GM12872 (cell line): ENCODE data around the gene KLHL14.

Source experiments
- TF ChIP-seq, protein P1 (sequence below): IDR thresholded peaks from 3 replicates; pipeline ENCODE4 v1.5.1; 2011; ENCODE audit warnings: low read depth, mild to moderate bottlenecking, low read length, moderate library complexity; ENCODE audit not compliant: insufficient read depth

Gene KLHL14, protein sequence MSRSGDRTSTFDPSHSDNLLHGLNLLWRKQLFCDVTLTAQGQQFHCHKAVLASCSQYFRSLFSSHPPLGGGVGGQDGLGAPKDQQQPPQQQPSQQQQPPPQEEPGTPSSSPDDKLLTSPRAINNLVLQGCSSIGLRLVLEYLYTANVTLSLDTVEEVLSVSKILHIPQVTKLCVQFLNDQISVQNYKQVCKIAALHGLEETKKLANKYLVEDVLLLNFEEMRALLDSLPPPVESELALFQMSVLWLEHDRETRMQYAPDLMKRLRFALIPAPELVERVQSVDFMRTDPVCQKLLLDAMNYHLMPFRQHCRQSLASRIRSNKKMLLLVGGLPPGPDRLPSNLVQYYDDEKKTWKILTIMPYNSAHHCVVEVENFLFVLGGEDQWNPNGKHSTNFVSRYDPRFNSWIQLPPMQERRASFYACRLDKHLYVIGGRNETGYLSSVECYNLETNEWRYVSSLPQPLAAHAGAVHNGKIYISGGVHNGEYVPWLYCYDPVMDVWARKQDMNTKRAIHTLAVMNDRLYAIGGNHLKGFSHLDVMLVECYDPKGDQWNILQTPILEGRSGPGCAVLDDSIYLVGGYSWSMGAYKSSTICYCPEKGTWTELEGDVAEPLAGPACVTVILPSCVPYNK

DNA sequence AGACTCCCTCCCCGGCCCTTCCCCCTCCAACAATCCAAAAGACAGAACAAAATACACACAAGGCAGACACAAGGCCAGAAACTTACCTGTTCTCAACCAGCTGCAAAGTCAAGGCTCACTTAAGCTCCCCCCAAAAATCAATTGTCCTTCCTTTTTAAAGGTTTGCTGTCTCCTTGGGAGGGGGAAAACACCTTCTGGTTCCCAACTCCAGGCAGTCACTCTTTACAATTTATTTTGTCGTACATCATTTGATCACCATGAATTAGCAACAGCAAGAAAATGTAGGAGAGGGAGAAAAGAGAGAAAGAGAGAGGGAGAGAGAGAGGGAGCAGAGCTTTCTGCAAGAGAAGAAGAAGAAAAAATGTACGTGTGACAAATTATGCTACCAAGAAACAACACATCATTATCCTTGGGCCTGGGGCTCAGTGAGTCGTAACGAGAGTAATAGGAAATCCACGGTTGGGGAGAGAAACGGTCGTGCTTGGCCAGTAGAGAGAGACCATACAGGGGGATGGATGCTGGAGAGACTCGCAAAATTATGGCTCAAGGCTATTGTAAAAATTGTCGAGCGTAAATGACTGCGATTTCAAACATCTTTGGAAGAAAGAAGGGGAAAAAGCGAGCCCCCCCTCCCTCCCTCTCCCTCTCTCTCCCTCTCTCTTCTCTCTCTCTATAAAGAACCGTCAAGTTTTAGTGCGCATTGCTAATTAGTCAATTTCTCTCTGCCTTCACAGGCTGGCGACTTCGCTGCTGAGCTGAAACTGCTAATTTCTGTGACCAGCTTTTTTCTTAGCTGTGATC is at the start of gene KLHL14:
Gene KLHL14, minus strand, starts transcription at position 443 of the 801 bp plus-strand sequence. CDS start 2,432 bp downstream, outside the sequence.
- TF ChIP-seq, protein P1, sequence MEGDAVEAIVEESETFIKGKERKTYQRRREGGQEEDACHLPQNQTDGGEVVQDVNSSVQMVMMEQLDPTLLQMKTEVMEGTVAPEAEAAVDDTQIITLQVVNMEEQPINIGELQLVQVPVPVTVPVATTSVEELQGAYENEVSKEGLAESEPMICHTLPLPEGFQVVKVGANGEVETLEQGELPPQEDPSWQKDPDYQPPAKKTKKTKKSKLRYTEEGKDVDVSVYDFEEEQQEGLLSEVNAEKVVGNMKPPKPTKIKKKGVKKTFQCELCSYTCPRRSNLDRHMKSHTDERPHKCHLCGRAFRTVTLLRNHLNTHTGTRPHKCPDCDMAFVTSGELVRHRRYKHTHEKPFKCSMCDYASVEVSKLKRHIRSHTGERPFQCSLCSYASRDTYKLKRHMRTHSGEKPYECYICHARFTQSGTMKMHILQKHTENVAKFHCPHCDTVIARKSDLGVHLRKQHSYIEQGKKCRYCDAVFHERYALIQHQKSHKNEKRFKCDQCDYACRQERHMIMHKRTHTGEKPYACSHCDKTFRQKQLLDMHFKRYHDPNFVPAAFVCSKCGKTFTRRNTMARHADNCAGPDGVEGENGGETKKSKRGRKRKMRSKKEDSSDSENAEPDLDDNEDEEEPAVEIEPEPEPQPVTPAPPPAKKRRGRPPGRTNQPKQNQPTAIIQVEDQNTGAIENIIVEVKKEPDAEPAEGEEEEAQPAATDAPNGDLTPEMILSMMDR, result no peak

DNA sequence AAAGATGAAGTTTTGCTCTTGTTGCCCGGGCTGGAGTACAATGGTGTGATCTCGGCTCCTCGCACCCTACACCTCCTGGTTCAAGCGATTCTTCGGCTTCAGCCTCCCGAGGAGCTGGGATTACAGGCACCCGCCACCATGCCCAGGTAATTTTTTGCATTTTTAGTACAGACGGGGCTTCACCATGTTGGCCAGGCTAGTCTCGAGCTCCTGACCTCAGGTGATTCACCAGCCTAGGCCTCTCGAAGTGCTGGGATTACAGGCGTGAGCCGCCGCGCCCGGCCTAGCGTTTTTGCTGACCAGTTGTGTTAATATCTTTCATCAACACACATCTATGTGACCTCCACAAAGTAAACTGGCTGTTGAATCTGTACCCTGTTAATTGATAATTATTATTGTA is 49.4 kb upstream of the KLHL14 start:
- TF ChIP-seq, protein P1, result no peak

DNA sequence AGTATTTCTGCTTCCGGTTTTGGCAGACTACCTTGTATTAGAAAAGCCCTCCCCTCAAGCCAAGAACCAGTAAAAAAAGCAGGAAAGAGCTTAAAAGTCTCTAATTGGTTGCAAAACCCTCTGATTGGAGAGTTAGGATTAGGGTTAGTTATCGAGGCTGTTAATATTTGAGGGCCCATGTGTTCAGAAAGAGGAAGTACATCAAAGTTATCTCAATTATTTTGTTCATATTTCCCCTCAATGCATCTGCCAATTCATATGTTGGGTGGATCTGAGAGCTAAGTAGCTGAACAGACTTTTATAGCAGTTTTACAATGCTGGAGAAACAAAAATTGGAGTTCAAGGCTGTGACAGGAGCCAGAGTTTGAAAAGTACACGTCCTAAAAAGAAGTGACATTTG is 43.1 kb upstream of the KLHL14 start:
- TF ChIP-seq, protein P1, result no peak

DNA sequence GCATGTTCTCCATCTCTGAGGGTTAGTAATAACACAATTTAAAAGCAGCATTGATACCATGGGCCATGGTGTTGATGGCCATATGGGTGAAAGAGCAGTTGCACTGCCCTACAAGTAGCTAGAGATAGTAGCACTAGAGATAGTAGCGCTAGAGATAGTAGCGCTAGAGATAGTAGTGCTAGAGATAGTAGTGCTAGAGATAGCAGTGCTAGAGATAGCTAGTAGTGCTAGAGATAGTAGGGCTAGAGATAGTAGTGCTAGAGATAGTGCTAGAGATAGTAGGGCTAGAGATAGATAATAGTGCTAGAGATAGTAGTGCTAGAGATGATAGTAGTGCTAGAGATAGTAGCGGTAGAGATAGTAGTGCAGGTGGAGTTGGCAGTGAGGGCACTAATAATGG is 39.5 kb upstream of the KLHL14 start:
- TF ChIP-seq, protein P1, result no peak

DNA sequence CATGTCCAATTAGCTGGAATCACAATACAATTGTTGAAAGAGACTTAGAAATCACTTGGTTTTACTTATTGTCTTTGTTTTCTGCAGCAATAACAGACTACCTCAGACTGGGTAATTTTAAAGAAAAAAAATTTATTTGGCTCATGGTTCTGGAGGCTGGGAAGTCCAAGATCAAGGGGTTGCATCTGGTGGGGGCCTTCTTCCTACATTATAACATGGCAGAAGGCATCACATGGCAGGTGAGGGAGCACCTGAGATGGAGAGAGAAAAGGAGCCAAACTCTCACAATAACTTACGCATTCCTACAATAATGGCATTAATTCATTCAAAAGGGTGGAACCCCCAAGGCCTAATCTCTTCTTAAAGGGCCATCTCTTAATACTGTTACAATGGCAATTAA is 37.5 kb upstream of the KLHL14 start:
- TF ChIP-seq, protein P1, result no peak

DNA sequence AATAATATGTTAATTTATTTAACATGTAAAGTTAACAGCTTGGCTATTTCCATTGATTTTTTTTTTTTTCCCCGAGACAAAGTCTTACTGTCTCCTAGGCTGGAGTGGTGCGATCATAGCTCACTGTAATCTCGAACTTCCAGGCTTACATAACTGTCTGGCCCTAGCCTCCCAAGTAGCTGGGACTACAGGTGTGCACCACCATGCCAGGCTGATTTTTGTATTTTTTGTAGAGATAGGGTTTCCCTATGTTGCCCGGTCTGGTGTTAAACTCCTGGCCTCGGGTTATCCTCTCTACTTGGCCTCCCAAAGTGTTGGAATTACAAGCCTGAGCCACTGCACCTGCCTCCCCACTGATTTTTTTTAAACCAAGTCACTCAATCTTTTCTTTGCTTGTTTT is 32.5 kb upstream of the KLHL14 start:
- TF ChIP-seq, protein P1, result no peak
